GM18511 (cell line): Measurements from ENCODE around the gene EOMES.

Experiments
- ATAC-seq: cut with Tn5 transposase; IDR thresholded peaks from one replicate; pipeline ENCODE4 v1.9.1; 2021; ENCODE audit warnings: mild to moderate bottlenecking, moderate library complexity; ENCODE audit not compliant: unreplicated experiment

Gene EOMES

DNA sequence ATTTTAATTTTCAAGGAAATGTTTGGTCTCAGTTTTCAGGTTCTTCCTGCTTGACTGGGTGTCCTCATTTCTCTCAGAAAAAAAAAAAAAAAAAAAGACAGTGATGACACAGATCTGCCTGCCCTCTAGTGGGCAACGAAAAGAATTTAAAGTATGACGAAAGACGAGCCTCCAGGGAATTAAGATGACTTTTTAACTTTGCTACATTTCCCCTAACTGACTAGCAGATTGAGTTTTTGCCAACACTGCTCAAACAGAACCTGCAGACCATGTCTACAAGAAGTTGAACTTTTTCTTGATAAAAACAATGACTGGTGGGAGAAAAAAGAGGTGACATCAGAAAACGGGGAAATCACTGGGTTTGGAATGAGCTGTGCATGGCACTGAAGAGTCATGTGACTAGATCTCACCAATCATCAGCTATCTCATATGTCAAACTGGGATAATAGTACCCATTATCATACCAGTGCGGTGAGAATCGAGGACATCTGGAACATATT, 40.8 kb downstream of the EOMES start:
- ATAC-seq, result peak; percentile 75

DNA sequence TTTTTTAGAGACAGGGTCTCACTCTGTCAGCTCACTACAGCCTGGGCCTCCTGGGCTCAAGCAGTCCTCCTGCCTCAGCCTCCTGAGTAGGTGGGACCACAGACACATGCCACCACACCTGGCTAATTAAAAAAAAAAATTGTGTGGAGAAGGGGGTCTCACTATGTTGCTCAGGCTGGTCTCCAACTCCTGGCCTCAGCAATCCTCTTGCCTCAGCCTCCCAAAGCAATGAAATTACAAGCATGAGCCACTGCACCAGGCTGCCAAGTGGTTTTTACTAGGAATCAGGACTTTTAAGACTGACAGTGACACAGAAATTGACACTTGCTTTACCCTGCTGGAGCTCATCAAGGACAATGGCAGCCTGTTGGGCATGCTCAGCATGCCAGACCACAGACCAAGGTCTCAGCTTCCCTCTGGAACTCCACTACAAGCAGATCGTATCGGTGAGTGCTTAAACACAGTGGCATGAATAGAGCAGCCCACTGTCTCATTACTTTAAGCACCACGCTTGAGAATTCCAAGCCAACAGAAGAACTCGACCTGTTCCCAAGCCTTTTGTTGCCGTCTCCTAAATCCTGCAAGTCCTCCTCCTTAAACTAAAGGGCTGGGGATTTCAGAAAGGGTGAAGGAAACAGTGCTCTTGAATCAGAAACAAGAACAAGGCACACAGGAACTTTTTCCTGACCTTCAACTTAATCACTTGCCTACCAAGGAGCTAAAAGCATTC, 41.4 kb downstream of the EOMES start:
- peak; percentile 25 for ATAC-seq

DNA sequence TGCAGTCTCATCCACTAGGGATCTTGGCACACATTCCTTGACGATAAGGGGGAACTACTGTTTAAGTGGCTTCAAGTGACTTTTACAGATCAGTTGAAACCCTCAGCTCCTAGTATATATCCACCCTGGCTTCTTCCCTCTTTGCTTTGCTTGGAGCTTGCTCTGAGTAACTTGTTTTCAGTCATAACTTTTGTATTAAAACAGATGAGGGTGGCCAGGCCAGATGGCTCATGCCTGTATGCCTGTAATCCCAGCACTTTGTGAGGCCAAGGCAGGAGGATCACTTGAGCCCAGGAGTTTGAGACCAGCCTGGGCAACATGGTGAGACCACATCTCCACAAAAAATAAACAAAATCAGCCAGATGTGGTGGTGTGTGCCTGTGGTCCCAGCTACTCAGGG, 42.4 kb downstream of the EOMES start:
- no peak for ATAC-seq

GRCh38 chr3:27678234-27678633, 43.9 kb downstream of the EOMES start:
- ATAC-seq, result no peak

DNA sequence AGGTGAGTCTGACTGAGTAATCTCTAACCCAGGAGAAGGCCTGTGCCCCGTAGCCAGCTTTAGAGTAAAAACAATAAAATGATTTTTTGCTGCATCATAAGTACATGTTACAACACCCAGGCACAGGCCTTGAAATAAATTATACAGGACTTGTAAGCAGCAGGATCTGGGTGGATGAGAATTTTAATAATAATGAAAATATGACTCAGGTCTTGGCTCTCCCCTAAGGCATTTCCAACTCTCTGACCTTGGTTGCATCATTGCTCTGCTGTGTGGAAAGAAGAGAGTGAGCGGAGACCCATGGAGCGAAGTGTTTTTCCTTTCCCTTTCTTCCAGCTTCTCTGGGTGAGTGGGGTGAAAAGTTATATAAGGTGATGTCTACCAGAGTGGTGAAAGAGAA, 44.6 kb downstream of the EOMES start:
- no peak for ATAC-seq

DNA sequence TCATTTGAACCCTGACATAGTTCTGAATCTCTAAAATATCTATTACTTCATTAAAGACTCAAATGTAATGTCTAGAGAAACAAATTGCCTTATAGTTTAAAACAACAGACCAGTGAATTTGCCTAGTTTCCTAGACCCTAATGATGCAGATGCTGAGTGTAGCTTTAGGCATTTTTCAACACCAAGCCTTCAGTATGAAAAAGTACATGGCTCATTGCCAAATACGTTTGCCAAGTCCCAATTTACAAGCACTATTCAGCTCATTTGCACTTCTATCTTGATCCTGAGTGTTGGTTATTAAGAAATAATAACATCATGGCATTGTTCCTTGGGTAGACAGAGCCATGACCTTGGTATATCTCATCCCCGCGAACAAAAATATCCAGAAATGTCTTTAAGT, 46.8 kb downstream of the EOMES start:
- no peak for ATAC-seq

GRCh38 chr3:27673701-27674100, 48.4 kb downstream of the EOMES start:
- ATAC-seq, result no peak

- no peak for ATAC-seq
Observed at GRCh38 chr3:27671101-27671500, 51.0 kb downstream of the EOMES start.

GRCh38 chr3:27670619-27671018, 51.5 kb downstream of the EOMES start:
- ATAC-seq, result no peak

DNA sequence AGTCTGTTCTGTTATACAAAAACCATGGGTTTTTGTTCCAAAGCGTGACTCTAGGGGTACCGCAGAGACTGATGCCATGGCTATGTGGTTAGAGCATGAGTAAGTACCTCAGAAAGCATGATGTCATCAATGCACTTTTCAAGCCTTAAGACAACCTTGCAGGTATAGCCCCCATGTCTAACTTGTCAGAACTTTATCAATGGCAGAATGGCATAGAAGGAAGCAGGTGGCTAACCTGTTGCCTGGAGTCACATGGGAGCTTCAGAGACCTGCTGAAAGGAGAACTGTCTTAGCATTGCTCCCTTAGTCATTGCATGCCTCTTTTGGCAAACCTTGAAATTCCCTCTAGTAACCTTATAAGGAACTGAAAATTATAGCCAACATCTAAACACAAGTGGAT, 52.5 kb downstream of the EOMES start:
- peak; percentile 45 for ATAC-seq

DNA sequence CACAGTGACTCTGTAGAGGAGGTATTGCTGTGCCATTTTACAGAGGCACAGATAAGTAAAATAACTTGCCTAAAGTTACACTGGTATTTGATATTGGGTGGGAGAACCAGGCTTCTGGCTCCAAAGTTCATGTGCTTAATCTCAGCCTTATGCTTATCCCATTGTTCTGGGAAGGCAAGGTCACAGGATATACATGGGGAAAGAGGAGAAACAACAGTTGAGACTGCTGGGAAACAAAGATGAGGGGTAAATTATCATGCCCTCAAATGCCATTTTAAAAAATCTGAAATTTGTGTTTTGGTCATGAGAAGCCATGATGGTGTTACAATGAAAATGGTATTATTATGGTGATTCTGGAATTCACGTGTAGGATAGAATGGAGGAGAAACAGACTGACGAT, 54.4 kb downstream of the EOMES start:
- no peak for ATAC-seq

DNA sequence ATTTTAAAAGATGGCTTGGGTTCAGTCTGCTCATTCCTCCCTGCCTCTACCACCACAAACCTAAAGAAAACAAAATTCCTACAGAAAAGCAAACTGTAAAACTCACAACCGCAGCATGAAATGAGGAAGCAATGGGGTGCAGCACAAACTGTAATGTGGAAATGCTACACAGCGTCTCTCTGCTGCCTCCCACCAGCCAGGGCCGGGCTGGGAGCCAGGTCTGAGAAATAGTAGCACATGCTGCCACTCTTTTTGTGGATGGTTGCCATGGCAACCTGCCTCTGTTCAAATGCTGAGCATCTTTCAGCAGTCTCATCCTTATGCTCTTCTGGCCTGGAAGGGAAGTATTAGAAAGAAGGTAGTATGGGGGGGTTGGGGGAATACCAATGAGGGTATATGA, 55.4 kb downstream of the EOMES start:
- peak; percentile 43 for ATAC-seq

- ATAC-seq, result peak; percentile 48
Observed at GRCh38 chr3:27666272-27666671, 55.9 kb downstream of the EOMES start.
